Stimulated activated CD8-positive, alpha-beta memory T cell treated with anti-CD3 and anti-CD28 coated beads, Interleukin-12 subunit alpha, Interleukin-12 subunit beta, amount 100 ng/mL, for 4 hours (primary cell): ENCODE measurements around the gene CD300A.
"Not testable (repeated sequence)": the region's sequence is repeated elsewhere in the genome, so short reads cannot be mapped to it uniquely, and the experiment has no call there.

ENCODE experiments used
- DNase-seq: peaks from one replicate; pipeline ENCODE4 v3.0.0-alpha.2; 2020; ENCODE audit warnings: low read depth

CD300A gene

DNA sequence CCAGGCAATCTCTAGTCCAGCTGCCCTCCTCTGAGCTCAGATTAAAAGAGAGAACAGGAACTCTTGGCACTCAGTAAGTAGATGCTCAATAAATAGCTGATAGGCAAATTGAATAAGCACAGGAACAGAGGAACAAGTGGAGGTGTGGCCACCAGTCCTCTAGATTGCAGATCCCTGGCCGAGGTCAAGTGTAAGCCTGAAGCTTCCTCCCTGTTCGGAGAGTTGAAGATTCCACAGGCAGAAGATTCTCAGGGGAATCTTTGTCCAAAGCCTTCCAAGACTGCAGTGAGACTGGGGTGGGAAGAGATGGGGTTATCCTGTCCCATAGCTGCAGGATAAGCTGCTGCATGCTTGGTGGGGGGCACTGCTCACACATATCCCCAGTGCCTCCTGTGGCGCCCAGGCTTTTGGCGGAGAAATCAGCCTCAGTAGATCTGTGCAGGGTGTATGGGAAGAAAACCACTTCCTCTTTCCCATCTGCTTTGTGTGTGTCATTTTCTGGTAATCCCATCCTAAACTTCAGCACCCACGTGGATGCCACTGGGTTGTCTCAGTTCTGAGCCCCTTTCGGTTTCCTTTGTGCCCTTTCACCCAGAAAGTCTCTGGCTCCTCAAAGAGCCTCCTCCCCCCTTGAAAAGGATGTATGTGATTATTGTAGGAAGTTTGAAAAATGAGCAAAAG is 12.1 kb downstream of the CD300A start:
- DNase-seq, result no peak

- DNase-seq, result no peak
These were observed 13.9 kb downstream of the CD300A start for GRCh38 chr17:74480290-74480689.

GRCh38 chr17:74481621-74482020 is 15.2 kb downstream of the CD300A start:
- no peak for DNase-seq

- no peak for DNase-seq
These were observed 17.6 kb downstream of the CD300A start for GRCh38 chr17:74484066-74484465.

DNA sequence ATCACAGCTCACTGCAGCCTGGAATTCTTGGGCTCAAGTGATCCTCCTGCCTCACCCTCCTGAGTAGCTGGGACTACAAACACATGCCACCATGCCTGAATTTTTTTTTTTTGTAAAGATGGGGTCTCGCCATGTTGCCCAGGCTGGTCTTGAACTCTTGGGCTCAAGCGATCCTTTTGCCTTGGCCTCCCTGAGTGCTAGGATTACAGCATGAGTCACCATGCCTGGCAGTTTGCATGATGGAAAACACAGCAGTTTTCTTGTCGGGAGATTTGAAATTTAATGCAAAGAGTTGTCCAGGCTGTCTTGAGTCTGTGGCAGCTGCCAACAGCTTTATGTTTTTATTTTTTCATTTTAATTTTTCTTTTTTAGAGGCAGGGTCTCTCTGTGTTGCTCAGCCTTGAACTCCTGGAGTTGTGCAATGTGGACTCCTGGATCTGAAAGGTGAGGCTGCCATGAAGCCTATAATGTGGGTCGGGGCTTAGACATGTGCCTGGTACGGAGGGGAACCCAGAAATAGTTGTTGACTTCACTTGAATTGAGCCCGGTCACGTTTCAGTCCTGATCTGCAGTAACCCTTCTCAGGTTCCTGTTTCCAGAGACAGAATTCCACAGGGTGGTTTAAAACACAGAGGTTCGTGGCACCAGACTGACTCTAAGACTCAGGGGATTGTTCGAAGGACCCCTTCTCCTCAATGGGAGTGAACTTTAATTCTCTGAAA is 18.7 kb downstream of the CD300A start:
- DNase-seq, result no peak

DNA sequence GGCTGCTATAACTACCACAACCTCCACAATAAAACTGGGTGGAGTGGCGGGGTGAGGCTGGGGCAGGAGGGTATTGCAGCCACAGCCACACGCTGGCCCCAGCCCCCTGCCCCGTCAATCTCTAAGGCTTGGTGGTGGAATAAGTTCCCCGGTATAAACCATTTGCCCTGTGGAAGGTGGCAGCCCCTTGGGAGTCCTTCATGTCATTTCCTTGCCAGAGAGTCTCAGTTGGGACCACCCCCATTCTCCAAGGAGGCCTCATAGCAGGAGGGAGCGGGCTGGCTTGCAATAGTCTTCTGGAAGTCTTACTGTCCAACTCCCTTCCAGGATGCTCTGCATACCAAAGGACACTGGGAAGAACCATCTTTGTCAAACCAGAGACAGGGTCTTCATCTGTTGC is 19.4 kb downstream of the CD300A start:
- no peak for DNase-seq

DNA sequence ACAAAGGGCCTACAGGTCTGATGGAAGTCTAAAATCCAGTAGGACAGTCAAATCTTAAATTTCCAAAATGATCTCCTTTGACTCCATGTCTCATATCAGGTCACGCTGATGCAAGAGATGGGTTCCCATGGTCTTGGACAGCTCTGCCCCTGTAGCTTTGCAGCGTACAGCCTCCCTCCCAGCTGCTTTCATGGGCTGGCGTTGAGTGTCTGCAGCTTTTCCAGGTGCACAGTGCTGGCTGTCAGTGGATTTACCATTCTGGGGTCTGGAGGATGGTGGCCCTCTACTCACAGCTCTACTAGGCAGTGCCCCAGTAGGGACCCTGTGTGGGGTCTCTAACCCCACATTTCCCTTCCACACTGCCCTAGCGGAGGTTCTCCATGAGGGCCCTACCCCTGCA is 21.8 kb downstream of the CD300A start:
- not testable (repeated sequence) for DNase-seq

DNA sequence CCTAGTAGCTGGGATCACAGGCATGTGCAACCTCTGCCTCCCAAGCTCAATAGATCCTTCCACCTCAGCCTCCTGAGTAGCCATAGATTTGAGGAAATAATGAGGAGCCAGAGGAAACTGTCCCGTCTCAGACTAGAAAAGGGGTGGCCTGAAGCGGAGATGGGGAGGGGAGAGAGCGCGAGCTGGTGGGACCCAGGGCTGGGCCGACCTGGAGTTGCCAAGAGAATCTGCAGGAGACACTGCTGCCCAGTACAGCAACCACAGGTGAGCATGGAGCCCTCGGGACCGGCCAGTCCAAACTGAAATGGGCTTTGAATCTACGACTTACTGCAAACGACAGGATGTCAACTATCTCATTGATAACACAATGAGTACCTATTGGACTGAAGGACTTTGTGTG is 24.3 kb downstream of the CD300A start:
- DNase-seq, result no peak

- DNase-seq, result no peak
These were observed 25.2 kb downstream of the CD300A start for GRCh38 chr17:74491626-74492025.

DNA sequence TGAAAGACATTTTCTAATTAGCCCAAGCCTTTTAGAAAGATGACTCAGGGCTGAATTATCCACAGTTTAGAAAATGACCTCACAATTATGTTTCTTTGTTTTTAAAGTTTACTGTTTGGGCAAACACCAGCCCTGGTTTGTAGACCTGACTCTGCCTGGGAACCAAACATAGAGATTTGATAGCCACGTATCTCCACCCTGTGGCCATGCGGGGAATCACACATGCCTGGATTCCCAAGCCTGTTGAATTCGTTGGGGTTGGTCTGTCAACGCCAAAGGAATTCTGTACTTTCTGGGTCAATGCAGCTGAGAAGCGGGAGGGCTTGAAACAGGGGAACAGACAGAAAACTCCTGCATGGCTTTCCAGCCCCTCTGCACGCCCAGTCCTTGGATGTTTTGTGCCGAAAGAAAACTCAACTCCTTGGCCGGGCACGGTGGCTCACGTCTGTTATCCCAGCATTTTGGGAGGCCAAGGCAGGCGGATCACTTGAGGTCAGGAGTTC is 26.9 kb downstream of the CD300A start:
- DNase-seq, result no peak

DNA sequence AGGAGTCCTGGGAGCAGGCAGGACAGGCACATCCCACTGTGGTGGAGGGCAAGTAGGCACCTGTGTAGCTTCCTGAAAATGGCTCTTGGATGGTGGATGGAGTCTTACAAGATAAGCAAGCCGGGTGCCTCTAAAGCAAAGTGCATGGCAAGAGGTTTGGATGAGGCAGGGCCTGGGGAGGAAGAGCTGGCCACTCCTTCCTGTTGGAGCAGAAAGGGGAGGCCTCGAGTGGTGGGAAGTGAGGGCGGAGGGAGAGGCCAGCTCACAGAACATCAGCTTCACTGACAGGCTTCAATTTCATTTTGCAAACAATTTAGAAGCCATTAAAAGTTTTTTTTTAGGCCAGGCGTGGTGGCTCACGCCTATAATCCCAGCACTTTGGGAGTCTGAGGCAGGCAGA is 31.0 kb downstream of the CD300A start:
- no peak for DNase-seq

GRCh38 chr17:74499992-74500391 is 33.6 kb downstream of the CD300A start:
- DNase-seq, result no peak

DNA sequence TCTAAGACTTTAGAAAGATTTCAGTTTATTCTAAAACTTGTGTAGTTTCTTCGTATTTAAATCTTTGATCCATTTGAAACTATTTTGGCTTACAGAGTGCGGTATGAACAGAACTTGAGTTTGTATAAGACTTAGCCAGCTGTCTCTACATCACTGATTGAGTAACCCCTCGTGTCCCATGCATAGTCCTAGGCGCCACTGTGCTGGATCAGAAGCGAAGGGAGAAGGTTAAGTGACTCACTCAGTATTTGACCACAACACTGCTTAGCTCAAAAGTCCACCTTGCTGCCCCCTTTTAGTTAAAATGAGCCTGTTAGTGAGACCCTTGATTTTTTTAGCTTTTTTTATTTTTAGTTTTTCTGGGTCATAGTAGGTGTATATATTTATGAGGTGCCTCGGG is 36.4 kb downstream of the CD300A start:
- DNase-seq, result no peak

- DNase-seq, result not testable (repeated sequence)
These were observed 37.5 kb downstream of the CD300A start for GRCh38 chr17:74503949-74504348.

- DNase-seq, result no peak
These were observed 41.7 kb downstream of the CD300A start for GRCh38 chr17:74508156-74508555.

DNA sequence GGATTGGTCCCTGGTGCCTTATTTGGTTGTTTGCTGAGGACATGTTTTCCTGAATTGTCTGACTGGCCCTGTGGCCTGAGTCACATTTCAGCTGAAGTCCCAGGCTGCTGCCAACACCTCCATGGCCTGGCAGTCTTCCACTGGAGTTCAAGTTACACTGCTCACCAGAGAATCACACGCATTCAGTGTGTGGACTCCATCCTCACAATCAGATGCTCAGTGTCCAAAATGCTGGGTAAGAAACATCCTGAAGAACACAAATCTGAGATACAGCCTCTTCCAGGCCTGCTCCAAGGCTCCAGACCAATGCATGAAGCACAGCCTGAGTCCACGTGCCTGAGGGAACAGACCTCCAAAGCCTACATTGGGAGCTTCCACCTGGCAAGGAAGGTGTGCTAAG is 45.6 kb downstream of the CD300A start:
- DNase-seq, result no peak

GRCh38 chr17:74512624-74513091 is 46.2 kb downstream of the CD300A start:
- no peak for DNase-seq

DNA sequence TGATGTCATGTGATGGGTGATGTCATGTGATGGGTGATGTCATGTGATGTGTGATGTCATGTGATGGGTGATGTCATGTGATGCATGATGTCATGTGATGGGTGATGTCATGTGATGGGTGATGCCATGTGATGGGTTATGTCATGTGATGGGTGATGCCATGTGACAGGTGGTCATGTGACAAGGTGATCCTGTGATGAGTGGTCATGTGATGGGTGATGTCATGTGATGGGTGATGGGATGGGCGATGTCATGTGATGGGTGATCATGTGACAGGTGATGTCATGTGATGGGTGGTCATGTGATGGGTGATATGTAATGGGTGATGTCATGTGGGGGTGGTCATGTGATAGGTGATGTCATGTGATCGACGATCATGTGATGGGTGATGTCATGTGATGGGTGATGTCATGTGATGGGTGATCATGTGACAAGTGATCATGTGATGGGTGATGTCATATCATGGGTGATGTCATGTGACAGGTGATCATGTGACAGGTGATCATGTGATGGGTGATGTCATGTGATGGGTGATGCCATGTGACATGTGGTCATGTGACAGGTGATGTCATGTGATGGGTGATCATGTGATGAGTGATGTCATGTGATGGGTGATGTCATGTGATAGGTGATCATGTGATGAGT is 47.7 kb downstream of the CD300A start:
- DNase-seq, result no peak

- no peak for DNase-seq
These were observed 48.3 kb downstream of the CD300A start for GRCh38 chr17:74514632-74515334.

DNA sequence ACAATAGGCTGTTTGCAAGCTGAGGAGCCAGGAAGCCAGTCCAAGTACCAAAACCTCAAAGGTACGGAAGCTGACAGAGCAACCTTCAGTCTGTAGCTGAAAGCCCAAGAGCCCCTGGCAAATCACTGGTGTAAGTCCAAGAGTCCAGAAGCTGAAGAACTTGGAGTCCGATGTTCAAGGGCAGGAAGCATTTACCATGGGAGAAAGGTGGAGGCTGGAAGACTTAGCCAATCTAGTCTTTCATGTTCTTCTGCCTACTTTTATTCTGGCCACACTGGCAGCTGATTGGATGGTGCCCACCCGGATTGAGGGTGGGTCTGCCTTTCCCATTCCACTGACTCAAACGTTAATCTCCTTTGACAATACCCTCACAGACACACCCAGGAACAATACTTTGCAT is 49.5 kb downstream of the CD300A start:
- no peak for DNase-seq

GRCh38 chr17:74516561-74517328 is 50.3 kb downstream of the CD300A start:
- no peak for DNase-seq
